Measurements from ENCODE around the gene CAMTA1. TPM values are rescaled to one million over a fixed set of nuclear protein-coding genes. Genes with fewer than 3 reads are reported as not detected.

Gene CAMTA1
- total RNA-seq, 1 donor from 2014 or later = 81.6 TPM

DNA sequence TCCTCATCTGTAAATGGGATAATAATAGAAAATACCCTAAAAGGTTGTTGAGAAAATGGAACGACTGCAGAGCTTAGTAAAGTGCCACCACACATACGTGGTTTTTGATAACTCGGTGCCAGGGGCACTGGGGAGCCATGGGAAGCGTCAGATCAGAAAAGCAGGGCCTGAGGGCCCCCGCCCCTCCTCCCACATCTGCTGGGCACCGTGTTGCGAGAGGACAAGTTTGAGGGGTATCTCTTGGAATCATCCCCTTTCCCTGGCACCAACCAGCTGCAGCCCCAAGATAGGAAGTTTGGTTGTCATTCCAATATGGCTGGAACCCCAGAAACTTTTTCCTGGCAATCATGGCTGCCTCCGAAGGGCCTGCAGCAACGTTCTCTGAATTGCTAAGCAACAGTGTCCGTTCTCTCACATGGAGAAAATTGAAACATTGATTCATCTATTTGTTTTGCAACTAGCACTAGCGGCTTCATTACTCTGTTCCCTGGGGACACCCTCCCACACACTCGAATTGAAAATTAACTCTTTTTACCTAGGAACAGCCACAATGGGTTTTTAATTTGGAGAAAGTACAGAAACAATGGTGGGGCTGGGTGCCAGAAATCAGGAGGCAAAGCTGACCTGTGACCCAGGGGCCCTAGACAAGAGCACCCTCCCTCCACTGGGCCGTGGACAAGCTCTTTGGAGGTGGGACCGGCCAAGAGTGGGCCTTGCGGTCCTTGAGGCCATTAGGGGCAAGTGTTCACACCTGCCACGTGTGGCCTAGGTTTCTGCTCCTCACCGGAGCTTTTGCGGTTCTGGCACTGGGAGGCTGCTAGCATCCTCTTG is 795.9 kb downstream of the CAMTA1 start:
- H3K9me3 Mint-ChIP-seq (ENCODE audit: unreplicated experiment) = no peaks in the 10 kb centered on the region
- no peak for DNase-seq (ENCODE audit: extremely low spot score, unreplicated experiment)
- no peak overlapping the region for H3K4me3 Mint-ChIP-seq (ENCODE audit: unreplicated experiment)
- H3K36me3 Mint-ChIP-seq (ENCODE audit: unreplicated experiment) = no peaks in the 10 kb centered on the region
- H3K4me1 Mint-ChIP-seq (ENCODE audit: unreplicated experiment) = peaks cover 9% of the 10 kb centered on the region
- TF ChIP-seq, protein P1, sequence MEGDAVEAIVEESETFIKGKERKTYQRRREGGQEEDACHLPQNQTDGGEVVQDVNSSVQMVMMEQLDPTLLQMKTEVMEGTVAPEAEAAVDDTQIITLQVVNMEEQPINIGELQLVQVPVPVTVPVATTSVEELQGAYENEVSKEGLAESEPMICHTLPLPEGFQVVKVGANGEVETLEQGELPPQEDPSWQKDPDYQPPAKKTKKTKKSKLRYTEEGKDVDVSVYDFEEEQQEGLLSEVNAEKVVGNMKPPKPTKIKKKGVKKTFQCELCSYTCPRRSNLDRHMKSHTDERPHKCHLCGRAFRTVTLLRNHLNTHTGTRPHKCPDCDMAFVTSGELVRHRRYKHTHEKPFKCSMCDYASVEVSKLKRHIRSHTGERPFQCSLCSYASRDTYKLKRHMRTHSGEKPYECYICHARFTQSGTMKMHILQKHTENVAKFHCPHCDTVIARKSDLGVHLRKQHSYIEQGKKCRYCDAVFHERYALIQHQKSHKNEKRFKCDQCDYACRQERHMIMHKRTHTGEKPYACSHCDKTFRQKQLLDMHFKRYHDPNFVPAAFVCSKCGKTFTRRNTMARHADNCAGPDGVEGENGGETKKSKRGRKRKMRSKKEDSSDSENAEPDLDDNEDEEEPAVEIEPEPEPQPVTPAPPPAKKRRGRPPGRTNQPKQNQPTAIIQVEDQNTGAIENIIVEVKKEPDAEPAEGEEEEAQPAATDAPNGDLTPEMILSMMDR (IDR thresholded peaks at IDR 0.05) = no peak
- no peaks in the 10 kb centered on the region for H3K27me3 Mint-ChIP-seq (ENCODE audit: unreplicated experiment)
- H3K27ac Mint-ChIP-seq (ENCODE audit: unreplicated experiment) = no peak overlapping the region

DNA sequence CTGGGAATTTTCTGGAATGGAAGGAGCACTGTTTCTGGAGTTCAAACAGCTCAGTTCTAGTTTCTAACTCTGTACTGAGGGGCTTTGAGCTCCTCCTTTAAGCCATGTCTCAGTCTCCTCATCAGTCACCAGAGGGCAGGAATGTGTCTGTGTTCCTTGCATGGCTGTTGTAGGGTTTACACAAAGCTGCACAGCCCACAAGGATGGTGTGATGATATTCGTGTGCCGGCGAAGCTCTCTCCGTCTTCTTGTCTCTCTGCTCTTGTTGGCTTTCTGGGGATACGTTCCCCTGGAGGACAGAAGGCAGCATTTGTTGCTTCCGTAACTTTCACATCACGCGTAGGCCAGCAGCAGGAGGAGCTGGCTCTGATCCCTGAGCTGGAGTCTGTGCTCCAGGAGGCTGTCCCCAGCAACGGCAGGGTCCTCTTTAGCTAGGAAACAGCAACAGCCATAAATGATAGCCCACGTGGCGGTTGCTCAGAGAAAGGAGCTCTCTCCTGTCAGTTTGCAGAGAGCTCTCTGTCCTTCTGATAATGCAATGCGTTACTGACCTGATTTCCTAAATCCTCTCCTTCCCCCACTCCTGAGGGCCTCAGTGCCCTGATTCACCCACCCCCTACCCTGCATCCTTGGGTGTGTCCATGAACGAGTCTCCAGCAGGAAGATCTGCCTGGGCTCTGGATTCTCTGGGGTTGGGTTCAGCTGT is 796.7 kb downstream of the CAMTA1 start:
- no peak for DNase-seq (ENCODE audit: extremely low spot score, unreplicated experiment)
- Mint-ChIP-seq H3K27ac (ENCODE audit: unreplicated experiment) (no peak overlapping the region), H3K9me3 (ENCODE audit: unreplicated experiment) (no peaks in the 10 kb centered on the region), H3K36me3 (ENCODE audit: unreplicated experiment) (no peaks in the 10 kb centered on the region), H3K4me3 (ENCODE audit: unreplicated experiment) (no peak overlapping the region), H3K27me3 (ENCODE audit: unreplicated experiment) (no peaks in the 10 kb centered on the region), H3K4me1 (ENCODE audit: unreplicated experiment) (peaks cover 9% of the 10 kb centered on the region)
- TF ChIP-seq, protein P1 (IDR thresholded peaks at IDR 0.05) = peak; percentile 18

DNA sequence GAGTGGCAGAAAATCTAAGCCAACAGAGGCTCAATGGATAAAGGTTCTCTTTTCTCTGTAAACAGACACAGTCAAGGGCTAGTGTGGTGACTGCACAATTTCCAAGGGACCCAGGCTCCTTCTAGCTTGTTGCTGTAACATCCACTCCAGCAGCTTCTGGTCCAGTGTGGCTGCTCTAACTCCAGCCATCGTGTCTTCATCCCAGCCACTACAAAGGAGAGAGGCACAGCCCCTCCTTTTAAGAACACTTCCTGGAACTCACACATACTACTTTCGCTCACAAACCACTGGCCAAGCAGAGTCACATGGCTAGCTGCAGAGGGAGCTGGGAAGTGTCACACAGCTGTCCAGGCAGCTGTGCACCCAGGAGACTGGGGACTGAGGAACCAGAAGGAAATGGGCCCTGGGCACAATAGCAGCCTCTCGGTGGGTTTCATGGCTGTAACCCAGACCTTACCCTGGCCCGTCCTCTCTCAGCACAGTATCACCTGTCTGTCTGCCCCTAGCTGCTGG is 797.3 kb downstream of the CAMTA1 start:
- no peaks in the 10 kb centered on the region for H3K27me3 Mint-ChIP-seq (ENCODE audit: unreplicated experiment)
- H3K36me3 Mint-ChIP-seq (ENCODE audit: unreplicated experiment) = no peaks in the 10 kb centered on the region
- no peak overlapping the region for H3K4me3 Mint-ChIP-seq (ENCODE audit: unreplicated experiment)
- peaks cover 9% of the 10 kb centered on the region for H3K4me1 Mint-ChIP-seq (ENCODE audit: unreplicated experiment)
- no peak overlapping the region for H3K27ac Mint-ChIP-seq (ENCODE audit: unreplicated experiment)
- TF ChIP-seq, protein P1 (IDR thresholded peaks at IDR 0.05) = no peak
- DNase-seq (ENCODE audit: extremely low spot score, unreplicated experiment) = no peak
- no peaks in the 10 kb centered on the region for H3K9me3 Mint-ChIP-seq (ENCODE audit: unreplicated experiment)

DNA sequence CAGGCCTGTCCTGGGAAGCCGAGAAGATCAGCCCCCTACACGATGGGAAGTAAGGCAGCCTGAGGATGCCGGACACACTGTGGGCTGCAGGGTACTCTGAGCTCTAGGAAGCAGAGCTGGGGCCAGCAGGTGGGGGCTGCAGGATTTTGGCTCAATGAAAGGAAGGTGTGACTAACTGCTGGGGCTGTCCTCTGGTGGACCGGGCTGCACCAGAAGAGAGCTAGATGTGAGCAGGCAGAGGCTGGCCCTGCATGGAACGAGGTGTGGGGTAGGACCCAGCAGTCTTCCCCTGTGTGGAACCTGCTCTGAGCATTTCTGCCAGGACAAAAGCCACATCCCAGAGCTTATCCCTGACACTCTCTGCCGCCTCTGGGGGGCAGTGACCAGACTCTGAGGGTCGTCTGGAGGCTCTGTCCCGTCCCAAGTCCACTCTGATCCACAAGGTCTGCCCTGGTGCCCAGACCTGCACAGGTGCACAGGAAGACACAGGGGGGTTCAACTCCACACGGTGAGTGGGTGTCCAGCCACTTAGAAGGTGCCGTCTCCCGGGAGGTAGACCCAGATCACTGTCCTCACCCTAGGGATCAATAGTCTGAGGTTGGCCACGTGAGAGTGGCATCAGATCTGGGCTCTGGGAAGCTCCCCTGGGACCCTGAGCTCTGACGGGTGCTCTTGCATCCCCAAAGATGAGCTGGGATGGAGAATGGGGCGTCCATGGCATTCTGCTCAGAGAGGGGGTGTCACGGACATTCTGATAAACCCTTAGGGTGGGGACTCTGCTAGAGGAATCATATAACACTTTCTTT is 798.2 kb downstream of the CAMTA1 start:
- no peaks in the 10 kb centered on the region for H3K9me3 Mint-ChIP-seq (ENCODE audit: unreplicated experiment)
- peaks cover 9% of the 10 kb centered on the region for H3K4me1 Mint-ChIP-seq (ENCODE audit: unreplicated experiment)
- H3K36me3 Mint-ChIP-seq (ENCODE audit: unreplicated experiment) = no peaks in the 10 kb centered on the region
- TF ChIP-seq, protein P1 (IDR thresholded peaks at IDR 0.05) = no peak
- no peak for DNase-seq (ENCODE audit: extremely low spot score, unreplicated experiment)
- no peak overlapping the region for H3K4me3 Mint-ChIP-seq (ENCODE audit: unreplicated experiment)
- H3K27ac Mint-ChIP-seq (ENCODE audit: unreplicated experiment) = no peak overlapping the region
- H3K27me3 Mint-ChIP-seq (ENCODE audit: unreplicated experiment) = no peaks in the 10 kb centered on the region
